LHCN-M2 (cell line): Measurements from ENCODE around the gene PHF13. TPM values are rescaled to one million over a fixed set of nuclear protein-coding genes. Genes with fewer than 3 reads are reported as not detected.
"Not testable (repeated sequence)": the region's sequence is repeated elsewhere in the genome, so short reads cannot be mapped to it uniquely, and the experiment has no call there.

Experiments
- DNase-seq: peaks from one replicate; pipeline ENCODE4 v3.0.0-alpha.2; 2012; ENCODE audit warnings: low read depth
- total RNA-seq: library from RNA; depleted of rRNA; stranded (reverse); fragments of >200 nt; gene quantifications from 2 replicates; pipeline ENCODE4 v1.2.3, GENCODE V29; 2014

The PHF13 gene
- total RNA-seq, 1 experiment from 2014 or later = 11.7 TPM

- no peak for DNase-seq
These were observed 27.1 kb upstream of the PHF13 start for GRCh38 chr1:6586404-6586816.

DNA sequence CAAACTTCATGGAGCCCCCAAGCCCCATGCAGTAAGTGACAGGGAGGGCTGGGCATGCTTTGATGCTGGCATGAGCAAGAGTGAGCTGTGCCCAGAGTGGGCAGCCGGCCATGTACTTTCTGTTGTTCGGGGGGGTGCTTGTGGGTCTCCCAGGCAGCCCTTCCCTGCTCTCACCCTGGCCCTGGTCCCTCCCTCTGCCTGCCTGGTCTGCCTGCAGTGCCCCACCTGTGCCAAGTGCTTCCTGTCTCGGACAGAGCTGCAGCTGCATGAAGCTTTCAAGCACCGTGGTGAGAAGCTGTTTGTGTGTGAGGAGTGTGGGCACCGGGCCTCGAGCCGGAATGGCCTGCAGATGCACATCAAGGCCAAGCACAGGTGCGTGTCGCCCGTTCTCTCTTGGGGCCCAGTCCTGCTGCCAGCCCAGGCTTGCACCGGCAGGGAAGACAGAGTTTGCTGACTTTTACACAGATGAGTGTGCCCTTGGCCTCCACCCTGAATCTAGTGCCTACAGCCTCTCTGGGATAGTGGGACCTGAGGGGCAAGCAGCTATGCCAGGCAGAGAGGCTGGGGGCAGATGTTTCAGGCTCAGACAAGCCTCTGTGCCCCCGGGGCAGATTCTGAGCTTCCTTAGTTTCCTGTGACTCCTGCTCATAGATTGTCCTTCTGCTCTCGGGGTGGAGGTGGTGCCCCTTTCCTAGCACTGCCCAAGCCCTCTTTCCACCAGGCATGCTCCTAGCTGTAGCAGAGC lies 26.1 kb upstream of the PHF13 start:
- DNase-seq = peak; percentile 47

GRCh38 chr1:6588128-6588892 lies 25.2 kb upstream of the PHF13 start:
- no peak for DNase-seq

DNA sequence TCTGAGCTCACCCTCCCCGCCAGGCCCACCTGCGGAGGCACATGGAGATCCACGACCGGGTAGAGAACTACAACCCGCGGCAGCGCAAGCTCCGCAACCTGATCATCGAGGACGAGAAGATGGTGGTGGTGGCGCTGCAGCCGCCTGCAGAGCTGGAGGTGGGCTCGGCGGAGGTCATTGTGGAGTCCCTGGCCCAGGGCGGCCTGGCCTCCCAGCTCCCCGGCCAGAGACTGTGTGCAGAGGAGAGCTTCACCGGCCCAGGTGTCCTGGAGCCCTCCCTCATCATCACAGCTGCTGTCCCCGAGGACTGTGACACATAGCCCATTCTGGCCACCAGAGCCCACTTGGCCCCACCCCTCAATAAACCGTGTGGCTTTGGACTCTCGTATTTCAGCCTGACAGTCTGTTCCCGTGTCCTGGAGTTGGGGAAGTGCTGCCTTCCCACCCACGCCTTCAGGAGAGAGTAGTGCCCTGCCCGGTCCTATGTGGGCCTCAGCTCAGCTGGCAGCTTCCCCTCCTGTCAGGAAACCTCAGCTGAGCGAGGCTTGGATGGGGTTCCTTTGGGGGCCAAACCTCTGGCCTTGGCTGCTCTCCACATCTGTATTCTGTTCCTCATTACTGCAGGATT lies 24.5 kb upstream of the PHF13 start:
- peak; percentile 34 for DNase-seq

GRCh38 chr1:6590046-6590445 lies 23.5 kb upstream of the PHF13 start:
- no peak for DNase-seq

DNA sequence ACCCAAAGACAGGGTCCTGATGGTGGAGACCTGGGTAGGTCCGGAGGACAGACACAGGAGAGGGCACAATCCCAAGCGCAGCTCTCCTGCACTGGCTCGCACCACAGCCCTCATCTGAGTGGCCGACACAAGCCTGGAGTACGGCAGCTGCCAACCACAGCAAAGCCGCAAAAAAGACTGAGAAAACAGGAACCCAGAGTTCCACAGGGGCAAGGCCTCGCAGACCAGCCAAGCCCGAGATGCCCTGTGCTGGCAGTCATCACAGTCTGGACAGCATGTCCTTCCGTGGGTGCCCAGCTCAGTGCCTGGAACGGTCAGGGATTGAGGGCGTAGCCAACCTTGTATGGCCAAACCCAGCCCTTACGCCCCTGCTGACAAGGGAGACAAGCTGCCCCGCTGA lies 22.3 kb upstream of the PHF13 start:
- no peak for DNase-seq

- DNase-seq = no peak
These were observed 21.9 kb upstream of the PHF13 start for GRCh38 chr1:6591644-6592043.

DNA sequence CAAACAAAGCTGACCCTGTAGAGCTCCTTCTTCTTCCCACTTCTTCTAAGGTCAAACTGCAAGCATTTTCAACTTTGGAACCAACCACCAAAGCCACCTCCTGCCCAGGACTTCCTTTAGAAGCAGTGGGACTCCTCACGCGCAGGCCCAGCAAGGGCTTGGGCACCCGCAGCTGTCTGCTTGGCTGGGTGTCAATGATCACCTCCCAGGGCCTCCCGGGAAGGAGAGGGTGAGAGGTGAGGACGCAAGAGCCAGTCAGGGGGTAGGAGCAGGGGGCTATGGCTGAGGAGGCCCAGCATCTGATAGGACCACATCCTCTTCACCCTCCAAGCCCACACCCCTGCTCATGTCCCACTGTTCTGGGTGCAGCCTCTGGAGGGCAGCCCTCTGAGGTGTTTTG lies 21.1 kb upstream of the PHF13 start:
- no peak for DNase-seq

DNA sequence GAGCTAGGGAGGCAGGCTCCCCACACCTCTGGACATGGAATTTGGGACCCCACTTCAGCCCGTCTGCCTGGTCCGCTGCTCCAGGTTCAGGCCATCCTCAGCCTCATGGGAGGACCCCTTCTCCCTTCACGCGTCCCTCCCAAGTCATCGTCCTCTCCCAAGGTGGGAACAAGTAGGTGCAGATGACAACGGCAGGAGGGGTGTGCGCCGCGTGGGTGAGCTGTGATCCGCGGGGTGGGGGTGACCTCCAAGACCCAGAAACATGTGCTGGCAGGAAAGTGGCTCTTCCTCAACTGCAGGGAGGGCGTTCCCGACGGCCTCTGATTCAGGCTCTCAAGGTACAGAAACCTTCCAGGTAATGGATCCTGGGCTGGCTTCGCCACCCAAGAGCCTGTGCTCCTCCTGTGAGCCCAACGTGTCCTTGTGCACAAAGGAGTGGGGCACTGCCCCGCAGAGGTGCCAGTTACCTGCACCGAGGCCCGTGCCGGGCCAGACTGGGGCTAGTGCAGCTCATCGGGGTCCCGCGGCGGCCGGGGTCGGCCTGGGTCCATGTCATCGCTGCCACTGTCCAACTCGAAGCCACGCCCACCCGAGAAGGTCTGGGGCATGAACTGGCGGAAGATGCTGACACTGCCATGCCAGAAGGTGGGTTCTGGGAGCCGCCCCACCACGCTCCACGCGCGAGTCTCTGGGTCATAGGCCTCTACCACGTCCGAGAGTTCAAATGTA lies 20.5 kb upstream of the PHF13 start:
- no peak for DNase-seq

DNA sequence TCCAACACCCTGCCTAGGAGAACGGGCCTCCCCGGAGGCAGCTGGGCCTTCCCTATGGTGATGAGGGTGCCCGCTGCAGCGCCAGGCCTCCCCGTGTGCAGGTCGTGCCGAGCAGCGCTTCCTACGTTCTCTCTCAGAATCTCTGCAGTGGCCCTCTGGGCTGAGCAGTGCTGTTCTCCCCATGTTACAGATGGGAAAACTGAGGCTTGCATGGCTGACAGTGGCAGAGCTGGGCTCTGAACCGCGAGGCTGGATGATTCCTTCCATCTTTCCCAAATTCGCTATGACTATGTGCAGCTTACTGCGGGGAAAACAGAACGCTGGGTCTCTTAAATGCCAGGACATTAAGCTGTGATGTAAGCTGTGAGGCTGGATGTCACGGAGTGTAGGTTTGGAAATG lies 19.7 kb upstream of the PHF13 start:
- no peak for DNase-seq

DNA sequence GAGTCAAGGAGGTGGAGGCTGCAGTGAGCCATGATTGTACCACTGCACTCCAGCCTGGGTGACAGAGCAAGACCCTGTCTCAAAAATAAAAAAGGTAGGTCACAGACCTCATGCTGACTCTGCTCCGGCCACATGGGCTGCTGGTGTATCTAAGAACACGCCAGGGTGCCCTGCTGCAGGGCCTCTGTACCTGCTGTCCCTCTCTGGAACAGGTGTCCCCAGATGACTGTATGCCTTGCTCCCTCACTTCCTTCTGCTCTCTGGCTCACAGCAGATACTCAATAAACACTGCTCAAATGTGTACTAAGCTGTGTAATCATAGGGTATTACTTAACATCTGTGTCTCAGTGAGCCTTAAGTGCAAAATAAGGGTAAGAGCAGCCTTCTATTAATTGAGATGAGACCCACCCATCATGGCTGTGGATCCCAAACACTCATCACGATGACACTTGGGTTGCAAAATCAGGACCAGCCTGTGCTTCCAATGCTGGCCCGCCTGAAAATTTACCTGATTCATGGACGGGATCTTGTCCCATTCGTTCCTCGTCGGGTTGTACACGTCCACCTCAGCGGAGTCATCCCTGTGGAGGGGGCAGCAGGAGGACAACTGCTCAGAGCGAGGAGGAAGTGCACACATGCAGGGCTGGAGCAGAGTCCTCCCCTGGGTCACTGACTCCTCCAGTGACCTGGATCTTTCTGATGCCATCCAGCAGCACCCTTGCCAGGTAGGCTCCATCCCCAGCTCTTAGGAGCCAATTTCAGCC lies 18.4 kb upstream of the PHF13 start:
- no peak for DNase-seq

DNA sequence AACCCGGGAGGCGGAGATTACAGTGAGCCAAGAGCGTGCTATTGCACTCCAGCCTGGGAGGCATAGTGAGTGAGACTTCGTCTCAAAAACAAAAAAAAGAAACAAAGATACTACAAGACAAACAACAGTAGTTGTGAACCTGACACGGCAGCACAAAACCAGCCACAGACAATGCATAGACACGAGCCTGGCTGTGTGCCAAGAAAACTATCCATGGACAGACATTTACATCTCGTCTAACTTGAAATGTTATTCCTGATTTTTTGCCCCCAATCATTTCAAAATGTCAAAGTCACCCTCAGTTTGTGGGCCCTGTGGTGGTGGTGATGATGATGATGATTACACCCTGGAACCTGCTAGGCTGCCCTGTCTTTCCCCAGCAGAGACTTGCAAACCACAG lies 17.2 kb upstream of the PHF13 start:
- no peak for DNase-seq

DNA sequence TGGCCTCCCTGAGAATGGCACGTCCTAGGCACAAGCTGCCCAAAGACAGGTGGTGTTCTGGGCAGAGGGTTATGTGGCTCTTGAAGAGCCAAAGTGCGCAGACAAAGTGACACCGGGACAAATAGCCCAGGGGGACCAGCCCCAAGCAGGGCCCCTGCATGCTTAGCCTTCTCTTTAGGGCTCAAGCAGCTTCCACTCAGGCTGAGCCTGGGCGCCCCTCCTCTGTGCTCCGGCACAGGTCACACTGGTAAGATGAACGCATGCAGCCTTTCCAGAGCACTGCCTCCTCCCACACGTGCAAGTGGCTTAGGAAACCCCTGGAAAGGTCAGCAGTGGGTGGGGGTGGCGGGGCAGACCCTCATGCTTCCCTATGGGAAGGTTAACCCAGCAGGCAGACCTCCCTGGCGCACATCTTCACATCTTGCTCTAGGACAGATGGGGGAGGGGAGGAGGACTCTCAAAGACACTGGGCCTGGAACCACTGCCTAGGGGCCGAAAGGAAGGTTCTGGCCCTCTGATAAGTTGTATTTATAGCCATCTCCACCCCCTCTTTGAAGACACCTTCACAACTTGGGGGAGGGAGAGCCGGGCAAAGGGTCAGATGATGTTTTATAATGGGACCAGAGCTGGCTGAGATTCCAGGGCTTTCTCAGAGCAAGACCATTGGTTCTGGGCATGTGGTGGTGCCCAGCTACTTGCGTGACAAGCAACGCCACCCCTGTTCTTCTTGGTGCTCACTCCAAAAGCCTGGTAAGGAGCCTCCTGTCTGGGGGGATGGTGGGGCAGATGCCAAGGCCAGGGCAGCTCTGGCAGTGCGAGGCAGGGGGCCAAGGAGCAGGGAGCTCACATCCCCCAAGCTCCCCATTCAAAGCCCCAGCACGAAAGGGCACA lies 16.4 kb upstream of the PHF13 start:
- no peak for DNase-seq

GRCh38 chr1:6597777-6598131 lies 15.8 kb upstream of the PHF13 start:
- no peak for DNase-seq

DNA sequence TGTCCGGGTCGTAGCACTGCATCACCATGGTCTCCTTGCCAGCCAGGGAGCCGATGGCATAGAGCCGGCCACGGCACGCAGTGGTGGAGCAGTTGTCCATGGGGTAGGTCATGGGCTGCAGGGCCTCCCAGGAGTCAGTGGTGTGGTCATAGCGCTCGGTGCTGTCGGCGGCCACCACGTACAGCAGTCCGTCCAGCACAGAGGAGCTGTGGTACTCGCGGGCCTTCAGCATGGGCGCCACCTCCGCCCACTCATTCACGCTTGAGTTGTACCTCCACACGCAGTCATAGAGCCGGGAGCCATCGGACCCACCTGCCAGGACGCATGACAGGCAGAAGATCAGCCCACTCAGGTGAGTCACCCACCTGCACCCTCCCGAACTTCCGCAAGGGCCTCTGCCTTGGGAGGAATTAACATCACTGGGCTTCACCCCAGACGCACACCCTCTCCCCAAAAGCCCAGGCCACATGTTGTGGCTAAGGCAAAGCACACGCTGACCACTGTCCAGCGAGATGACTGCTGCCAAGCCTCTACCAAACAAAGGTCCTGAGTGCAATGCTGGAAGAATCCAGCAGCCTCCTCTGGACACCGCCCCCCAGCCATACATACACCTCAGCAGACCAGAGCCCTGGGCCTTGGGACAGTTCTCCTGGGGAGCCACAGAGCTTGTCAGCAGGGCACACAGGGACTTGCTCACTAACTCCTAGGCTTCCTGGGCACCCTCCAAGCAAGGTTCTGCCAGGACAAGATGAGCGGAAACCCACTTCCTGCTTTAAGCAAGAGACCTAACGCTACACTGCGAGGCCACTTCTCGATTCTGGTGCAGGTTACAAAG lies 14.2 kb upstream of the PHF13 start:
- DNase-seq = no peak

DNA sequence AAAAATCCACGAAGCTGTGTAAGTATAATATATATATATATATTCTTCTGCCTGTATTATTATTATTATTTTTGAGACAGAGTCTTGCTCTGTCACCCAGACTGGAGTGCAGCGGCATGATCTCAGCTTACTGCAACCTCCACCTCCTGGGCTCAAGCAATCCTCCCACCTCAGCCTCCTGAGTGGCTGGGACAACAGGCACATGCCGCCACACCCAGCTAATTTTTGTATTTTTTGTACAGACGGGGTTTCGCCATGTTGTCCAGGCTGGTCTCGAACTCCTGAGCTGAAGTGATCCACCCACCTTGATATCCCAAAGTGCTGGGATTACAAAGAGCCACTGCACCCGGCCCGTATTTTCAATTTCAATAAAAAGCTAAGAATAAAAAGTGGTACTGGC lies 13.5 kb upstream of the PHF13 start:
- DNase-seq = not testable (repeated sequence)

GRCh38 chr1:6600410-6601048 lies 13.0 kb upstream of the PHF13 start:
- DNase-seq = peak; percentile 58

DNA sequence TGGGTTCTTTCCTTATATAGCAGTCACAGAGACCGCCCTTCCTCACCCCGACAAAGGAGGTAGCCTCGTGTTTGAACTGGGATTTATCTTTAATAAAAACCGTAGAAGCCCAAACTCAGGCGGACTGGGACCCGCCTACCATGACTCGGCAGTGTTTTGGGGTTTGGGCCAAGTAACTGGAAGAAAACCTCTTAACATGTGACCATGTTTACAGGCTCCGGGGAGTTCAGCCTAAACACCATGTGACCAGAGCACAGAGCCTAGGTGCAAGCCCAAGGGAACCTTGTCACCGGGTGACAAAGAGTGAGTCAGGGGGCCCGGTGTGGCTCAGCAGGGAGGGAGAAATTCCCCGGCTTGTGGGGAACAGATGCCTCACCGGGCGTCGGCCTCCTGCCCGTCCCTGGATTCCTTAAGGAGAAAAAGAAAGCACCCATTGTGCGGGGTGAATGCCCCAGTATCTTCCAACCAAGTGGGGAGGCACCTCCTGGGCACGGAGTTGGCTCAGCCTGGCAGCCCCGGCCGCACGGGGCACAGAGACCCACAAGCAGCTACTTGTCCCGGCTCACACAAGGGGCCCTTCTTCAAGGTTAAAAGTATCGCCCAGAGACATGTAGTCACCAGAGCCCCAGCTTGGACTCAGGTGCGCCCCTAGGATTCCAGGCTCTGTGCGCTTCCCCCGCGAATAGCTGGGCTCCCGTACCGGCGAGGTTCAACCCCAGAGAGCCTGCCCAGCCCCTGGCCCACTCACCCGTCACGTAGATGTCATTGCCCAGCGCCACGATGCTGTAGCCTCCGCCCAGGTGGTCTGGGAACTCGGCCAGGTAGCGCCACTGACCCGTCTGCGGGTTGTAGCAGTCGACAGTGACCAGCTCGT lies 12.2 kb upstream of the PHF13 start:
- DNase-seq = peak; percentile 97
